Stimulated activated CD8-positive, alpha-beta memory T cell treated with anti-CD3 and anti-CD28 coated beads, Interleukin-4, amount 100 ng/mL, for 48 hours (primary cell): Measurements from ENCODE around the gene RHEBL1.
A peak's percentile ranks its signal among the peaks of the same experiment; 100 is the strongest.

Experiments
- DNase-seq: peaks from one replicate; pipeline ENCODE4 v3.0.0-alpha.2; 2020

RHEBL1 gene

GRCh38 chr12:49069507-49070346, at the start of gene RHEBL1:
RHEBL1 (minus strand) TSS chr12:49069979; CDS start chr12:49069785, 194 bp downstream.
- DNase-seq = peak; percentile 99

- DNase-seq = no peak
Observed at GRCh38 chr12:49111206-49111605, 41.4 kb upstream of the RHEBL1 start.

- peak; percentile 97 for DNase-seq
Observed at GRCh38 chr12:49110464-49111155, 40.8 kb upstream of the RHEBL1 start, which contains the start of gene LMBR1L. LMBR1L (minus strand) TSS chr12:49110847; CDS start chr12:49110555, 292 bp downstream.

GRCh38 chr12:49109641-49110463, 40.1 kb upstream of the RHEBL1 start:
- DNase-seq = no peak

- no peak for DNase-seq
Observed at GRCh38 chr12:49108958-49109404, 39.2 kb upstream of the RHEBL1 start.

GRCh38 chr12:49105504-49106084, 35.8 kb upstream of the RHEBL1 start:
- DNase-seq = no peak

- DNase-seq = no peak
Observed at GRCh38 chr12:49104822-49105221, 35.0 kb upstream of the RHEBL1 start.

- DNase-seq = no peak
Observed at GRCh38 chr12:49100380-49100779, 30.6 kb upstream of the RHEBL1 start.

GRCh38 chr12:49098703-49099102, 28.9 kb upstream of the RHEBL1 start:
- DNase-seq = no peak

GRCh38 chr12:49098035-49098451, 28.3 kb upstream of the RHEBL1 start:
- DNase-seq = peak; percentile 80

- DNase-seq = no peak
Observed at GRCh38 chr12:49097381-49097780, 27.6 kb upstream of the RHEBL1 start.

- DNase-seq = no peak
Observed at GRCh38 chr12:49094975-49095365, 25.2 kb upstream of the RHEBL1 start.

GRCh38 chr12:49094160-49094974, 24.6 kb upstream of the RHEBL1 start, which contains the start of gene DHH:
DHH (minus strand) TSS chr12:49094801; CDS start chr12:49094512, 289 bp downstream.
- DNase-seq = no peak

GRCh38 chr12:49093792-49094159, 24.0 kb upstream of the RHEBL1 start:
- no peak for DNase-seq

- no peak for DNase-seq
Observed at GRCh38 chr12:49092816-49093406, 23.1 kb upstream of the RHEBL1 start.

GRCh38 chr12:49092086-49092815, 22.5 kb upstream of the RHEBL1 start:
- DNase-seq = peak; percentile 77

GRCh38 chr12:49091836-49092085, 22.0 kb upstream of the RHEBL1 start:
- DNase-seq = no peak

- no peak for DNase-seq
Observed at GRCh38 chr12:49091056-49091835, 21.5 kb upstream of the RHEBL1 start.

GRCh38 chr12:49089821-49090773, 20.3 kb upstream of the RHEBL1 start:
- peak; percentile 63 for DNase-seq
